Left kidney (tissue), 8 donors: ENCODE measurements around the gene TP53RK. TPM values are rescaled to one million over a fixed set of nuclear protein-coding genes. Genes with fewer than 3 reads are reported as not detected.
A peak's percentile ranks its signal among the peaks of the same experiment; 100 is the strongest.

Source experiments
- DNase-seq: peaks from one replicate; pipeline ENCODE4 v3.0.0-alpha.2; 2013
- long read RNA-seq, 8 donors: transcript quantifications; one replicate each; lab custom pipeline, GENCODE V29; 2026
- polyA plus RNA-seq: library from polyadenylated mRNA; unstranded; fragments of 120-200 nt; gene quantifications from one replicate; pipeline ENCODE4 v1.2.1, GENCODE V29; 2013; ENCODE audit not compliant: insufficient read length

Gene TP53RK
- 17.4 TPM for polyA plus RNA-seq
- long read RNA-seq, donor 1, transcript TP53RK-202 (2 exons, 3,515 nt) = major isoform, 20 of 21 reads
- long read RNA-seq, donor 1, partial matches to known transcripts = 0 of 21 reads
- long read RNA-seq, donor 1, other reads (novel, unspliced or antisense) = 0 of 21 reads
- long read RNA-seq, donor 2, transcript TP53RK-202 (2 exons, 3,515 nt) = major isoform, 7 of 9 reads
- long read RNA-seq, donor 2, partial matches to known transcripts = 0 of 9 reads
- long read RNA-seq, donor 2, other reads (novel, unspliced or antisense) = 0 of 9 reads
- long read RNA-seq, donor 3, transcript TP53RK-202 (2 exons, 3,515 nt) = major isoform, 12 of 12 reads
- long read RNA-seq, donor 3, partial matches to known transcripts = 0 of 12 reads
- long read RNA-seq, donor 3, other reads (novel, unspliced or antisense) = 0 of 12 reads
- long read RNA-seq, donor 4, partial matches to known transcripts = 0 of 1 reads
- long read RNA-seq, donor 4, other reads (novel, unspliced or antisense) = 0 of 1 reads
- long read RNA-seq, donor 5, transcript TP53RK-202 (2 exons, 3,515 nt) = major isoform, 18 of 18 reads
- long read RNA-seq, donor 5, partial matches to known transcripts = 0 of 18 reads
- long read RNA-seq, donor 5, other reads (novel, unspliced or antisense) = 0 of 18 reads
- long read RNA-seq, donor 6, transcript TP53RK-202 (2 exons, 3,515 nt) = major isoform, 30 of 30 reads
- long read RNA-seq, donor 6, partial matches to known transcripts = 0 of 30 reads
- long read RNA-seq, donor 6, other reads (novel, unspliced or antisense) = 0 of 30 reads
- long read RNA-seq, donor 7, transcript TP53RK-202 (2 exons, 3,515 nt) = major isoform, 14 of 16 reads
- long read RNA-seq, donor 7, partial matches to known transcripts = 0 of 16 reads
- long read RNA-seq, donor 7, other reads (novel, unspliced or antisense) = 0 of 16 reads
- long read RNA-seq, donor 8, transcript TP53RK-202 (2 exons, 3,515 nt) = major isoform, 5 of 5 reads
- long read RNA-seq, donor 8, partial matches to known transcripts = 0 of 5 reads
- long read RNA-seq, donor 8, other reads (novel, unspliced or antisense) = 0 of 5 reads

DNA sequence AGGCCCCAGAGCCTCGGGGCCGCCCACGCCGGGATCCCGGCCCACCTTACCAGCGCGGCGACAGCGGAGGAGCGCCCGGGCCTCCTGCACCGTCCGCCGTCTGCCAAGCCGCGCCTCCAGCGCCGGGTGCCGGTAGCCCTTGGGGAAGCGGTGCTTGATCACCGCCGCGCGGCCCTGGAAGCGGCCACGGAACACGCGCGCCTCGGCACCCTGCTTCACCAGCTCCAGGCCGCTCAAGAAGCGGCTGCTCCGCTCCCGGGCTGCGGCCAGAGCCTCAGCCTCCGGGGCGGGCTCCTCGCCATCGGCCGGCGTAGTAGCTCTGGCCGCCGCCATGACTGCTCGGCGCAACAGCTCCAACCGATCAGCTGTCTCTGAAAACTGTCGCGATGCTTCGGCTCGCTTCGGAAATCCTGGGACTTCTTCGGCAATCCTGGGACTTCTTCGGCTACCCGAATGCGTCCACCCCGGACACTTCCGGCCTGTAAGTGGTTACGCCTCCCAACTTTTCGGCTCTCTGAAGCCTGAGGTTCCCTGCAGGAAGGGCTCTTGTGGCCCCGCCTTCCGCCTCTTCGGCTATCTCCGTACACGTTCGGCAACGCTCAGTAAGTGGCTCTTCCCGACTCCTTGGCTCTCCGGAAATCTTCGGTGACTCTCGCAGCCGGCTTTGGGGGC is at the start of gene TP53RK:
TSS of gene TP53RK (minus strand) at position 363 of the 672 bp plus-strand sequence. CDS start at position 333, 30 bp downstream.
- peak; percentile 99 for DNase-seq

DNA sequence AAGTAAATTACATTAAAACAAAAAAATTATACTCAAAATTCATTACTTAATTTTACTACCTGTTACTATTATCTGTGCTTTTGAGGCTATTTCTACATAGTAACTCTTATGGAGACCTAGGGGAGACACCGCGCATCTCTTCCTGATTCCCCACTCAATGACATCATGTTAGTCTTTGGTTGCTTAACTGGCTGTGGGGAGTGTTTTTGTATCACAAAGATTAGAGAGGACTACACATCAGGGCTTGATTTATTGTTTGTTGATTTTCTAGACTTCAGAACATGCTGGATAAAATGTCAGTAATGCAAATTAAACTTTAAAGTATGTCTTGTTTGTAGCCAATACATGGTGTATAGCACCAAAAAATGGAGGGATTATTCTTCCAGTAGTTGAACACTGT is 46.2 kb upstream of the TP53RK start:
- no peak for DNase-seq

DNA sequence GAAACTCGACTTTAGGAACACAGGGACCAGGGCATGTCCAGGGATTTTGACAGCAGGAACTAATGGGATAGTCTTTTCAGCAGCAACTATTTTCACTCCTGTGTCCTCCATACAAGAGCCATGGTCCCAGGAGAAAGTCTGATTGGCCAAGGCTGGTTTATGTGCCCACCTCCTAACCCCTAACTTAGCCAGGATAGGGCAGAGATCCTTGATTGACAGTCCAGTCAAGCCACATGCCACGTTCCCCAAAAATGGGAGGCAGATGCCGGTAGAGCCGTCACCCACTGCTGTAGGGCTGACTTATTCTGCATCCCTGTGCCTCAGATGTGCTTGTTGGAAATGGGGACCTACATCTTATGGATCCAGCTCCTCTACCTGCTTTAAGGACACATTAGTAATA is 42.5 kb upstream of the TP53RK start:
- no peak for DNase-seq

GRCh38 chr20:46725186-46726165 is 36.2 kb upstream of the TP53RK start:
- no peak for DNase-seq

DNA sequence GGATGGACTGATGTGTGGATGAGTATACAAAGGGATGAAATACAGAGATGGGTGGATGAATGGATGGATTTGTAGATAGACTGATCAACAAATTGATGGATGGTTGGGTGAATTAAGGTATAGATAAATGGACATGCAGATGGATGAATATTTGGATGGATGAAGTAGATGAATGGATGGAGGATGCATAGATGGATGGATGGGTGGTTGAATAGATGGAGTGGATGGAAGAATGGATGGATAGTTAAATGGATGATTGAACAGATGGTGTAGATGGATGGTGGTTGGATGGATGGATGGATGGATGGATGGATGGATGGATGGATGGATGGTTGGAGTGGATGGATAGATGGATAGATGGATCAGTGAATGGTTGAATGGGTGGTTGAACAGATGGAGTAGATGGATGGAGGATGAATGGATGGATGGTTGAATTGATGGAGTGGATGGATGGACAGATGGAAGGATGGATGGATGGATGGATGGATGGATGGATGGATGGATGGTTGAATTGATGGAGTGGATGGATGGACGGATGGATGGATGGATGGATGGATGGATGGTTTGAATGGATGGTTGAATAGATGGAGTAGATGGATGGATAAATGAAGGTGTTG is 35.2 kb upstream of the TP53RK start:
- DNase-seq = no peak

DNA sequence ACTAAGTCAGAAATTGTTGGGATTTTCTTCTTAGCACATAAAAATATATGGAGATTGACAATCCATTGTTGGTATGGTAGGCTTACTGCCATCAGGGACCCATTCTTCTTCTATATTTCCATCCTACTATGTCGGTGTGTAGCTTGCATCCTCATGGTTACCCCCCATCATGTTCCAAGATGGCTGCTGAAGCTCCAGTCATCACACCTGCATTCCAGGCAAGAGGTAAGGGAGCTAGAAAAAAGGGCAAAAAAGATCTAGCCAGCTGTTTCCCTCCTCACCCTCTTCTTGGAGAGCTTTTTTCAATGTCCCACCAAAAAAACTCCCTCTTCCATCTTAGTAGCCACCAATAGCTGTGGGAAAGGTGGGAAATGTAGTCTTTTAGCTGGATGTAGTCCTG is 33.8 kb upstream of the TP53RK start:
- DNase-seq = no peak

- no peak for DNase-seq
These were observed 33.2 kb upstream of the TP53RK start for GRCh38 chr20:46722450-46722849.

DNA sequence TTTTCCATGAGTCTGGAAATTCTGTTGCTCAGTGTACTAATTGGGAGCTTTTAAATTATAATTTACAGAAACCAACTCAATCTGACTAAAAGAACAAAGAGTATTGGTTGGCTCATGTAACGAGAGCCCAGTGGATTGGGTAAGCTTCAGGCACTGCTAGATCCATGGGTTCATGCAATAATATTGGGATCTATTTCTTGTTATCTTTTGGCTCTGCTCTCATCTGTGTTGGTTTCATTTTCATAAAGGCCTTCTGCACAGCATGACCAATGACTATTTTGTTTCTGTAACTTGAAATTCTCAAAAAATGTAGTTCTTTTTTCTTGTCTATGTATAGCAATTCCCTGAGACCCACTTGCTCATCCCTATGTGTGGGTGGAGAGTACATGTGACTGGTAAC is 32.2 kb upstream of the TP53RK start:
- DNase-seq = no peak

DNA sequence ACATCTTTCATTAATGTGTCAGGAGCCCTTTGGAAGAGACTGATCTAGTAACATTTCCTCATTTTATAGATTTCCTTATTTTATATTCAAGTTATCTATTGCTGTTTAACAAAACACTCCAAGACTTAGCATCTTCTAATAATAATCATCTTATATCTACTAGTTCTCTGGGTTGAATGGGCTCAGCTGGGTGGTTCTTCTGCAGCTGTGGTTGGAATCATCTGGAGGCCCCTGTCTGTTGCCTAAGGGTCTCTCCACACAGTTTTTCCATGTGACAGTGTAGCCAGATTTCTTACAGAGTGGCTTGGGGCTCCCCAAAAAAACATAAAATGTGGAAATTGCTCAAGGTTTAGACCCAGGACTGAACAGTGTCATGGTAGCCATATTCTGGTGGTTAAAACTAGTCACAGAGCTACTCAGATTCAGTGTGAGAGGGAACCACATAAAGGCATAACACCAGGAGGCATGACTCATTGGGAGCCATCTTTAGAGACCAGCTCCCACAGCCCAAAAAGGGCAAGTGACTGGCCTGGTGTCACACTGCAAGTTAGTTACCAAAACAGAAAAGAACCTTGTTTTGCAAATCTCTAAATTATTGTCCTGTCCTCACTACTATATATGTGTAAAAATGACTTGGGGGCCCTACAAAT is 31.7 kb upstream of the TP53RK start:
- no peak for DNase-seq

DNA sequence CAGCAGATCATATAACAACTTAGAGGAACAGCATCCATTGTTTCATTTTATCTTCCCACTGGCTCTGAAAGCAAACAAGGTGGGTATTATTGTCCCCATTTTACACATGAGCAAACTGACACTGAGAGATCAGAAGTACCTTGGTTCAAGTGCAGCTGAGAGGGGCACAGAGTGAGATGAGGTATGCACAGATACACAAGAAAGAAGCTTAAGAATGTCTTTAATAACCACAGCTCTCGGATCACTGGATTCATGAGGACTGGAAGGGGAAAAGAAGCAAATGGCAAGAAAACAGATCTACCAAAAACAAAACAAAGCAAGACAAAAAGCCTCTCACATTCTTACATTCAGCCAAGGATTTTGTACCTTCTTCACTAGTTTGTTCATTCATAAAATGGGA is 30.8 kb upstream of the TP53RK start:
- DNase-seq = no peak

DNA sequence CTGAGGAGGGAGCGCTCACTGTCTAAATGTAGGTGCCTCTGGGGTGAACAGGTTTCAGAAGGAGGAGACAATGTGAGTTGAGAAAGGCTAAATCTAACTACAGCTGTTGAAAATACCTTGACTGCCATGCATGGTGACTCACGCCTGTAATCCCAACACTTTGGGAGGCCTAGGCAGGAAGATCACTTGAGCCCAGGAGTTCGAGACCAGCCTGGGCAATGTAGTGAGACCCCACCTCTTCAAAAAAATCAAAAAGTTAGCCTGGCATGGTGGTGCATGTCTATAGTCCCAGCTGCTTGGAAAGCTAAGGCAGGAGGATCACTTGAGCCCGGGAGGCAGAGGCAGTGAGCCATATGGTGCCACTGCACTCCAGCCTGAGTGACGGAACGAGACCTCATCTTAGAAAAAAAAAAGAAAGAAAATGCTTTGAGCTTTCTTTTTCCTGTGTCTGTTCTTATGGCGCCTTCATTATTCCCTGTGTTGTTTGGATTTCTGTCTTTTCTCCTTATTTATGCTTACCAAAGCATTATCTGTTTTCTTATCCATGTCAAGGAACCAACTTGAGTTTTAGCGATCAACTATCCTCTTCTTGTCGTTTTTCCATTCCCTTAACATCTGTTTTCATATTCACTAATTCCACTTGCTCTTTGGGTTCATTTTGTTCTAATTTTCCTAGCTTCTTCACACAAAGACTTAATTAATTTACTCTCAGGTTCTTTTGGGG is 28.7 kb upstream of the TP53RK start:
- DNase-seq = no peak

- DNase-seq = no peak
These were observed 26.1 kb upstream of the TP53RK start for GRCh38 chr20:46715292-46715756.

DNA sequence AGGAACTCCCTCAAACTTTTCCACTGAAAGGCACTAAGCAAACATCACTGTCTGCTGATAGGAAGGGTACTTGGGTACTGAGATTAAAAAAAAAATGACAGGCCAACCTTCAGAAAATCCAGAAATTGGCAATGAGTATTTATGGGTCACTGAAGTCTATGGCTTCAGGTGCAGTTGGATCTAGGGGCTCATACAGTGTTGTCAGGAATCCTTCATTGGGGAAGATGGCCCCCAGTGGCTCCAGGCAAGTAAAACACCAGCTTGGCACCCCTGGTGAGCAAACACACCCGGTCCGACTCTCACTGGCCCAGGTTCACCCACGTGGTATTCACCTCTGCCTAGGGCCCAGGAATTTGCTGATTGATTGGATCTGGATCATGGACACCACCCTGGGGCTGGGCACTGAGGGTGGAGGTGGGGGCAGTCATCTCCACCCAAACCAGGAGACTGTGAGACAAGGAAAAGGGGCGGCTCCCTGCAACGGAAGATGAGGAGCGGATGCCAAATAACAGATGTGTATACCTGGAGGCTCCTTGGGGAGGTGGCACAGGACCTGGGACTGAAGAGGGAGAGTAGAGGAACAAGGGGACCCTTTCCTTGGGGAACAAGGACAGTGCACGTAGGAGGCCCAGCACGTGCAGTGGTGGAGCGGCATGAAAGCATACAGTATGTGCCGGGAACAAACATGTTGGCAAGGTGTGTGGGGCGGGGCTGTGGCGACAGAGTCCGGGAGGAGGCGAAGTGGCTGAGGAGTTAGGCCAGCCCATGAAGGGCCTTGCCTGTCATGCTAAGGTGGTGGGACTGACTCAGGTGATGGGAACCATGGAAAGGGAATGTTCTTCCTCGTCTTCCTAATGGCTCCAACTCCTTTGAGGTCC is 25.0 kb upstream of the TP53RK start:
- DNase-seq = no peak

DNA sequence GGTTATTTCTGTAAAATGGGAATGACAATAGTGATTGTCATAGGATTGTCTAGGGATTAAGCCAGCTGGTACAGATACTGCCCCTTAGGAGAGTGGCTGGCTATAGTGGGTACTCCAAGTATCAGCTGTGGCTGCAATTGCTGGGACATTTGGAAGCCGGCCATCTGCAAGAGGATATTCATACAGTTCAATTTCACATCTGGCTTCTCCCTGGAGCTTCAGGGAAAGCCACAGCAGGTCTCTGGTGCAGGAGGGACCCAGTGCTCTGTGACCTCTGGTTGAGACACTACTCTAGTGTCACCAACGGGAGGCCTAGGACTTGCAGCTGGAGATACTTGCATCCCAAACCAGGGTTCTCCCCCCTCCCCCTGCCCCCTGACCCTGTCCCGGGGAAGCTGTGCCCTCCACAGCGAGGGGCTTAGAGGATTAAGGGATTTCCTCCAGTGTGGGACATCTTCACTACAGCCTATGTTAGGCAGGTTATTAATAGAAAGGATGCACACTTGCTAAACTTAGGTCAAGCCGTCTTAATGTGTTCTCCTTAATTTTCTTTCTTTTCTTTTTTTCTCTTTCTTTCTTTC is 22.9 kb upstream of the TP53RK start:
- DNase-seq = no peak

GRCh38 chr20:46710153-46710913 is 21.1 kb upstream of the TP53RK start:
- no peak for DNase-seq

GRCh38 chr20:46709459-46710152 is 20.4 kb upstream of the TP53RK start, which contains the start of gene SLC2A10:
SLC2A10 (plus strand) TSS chr20:46709649; CDS start chr20:46709737, 88 bp downstream.
- DNase-seq = peak; percentile 59
